GM19328 (cell line): Measurements from ENCODE around the gene NKD1.
A peak's percentile ranks its signal among the peaks of the same experiment; 100 is the strongest.

Source experiments
- ATAC-seq: cut with Tn5 transposase; IDR thresholded peaks from one replicate; pipeline ENCODE4 v1.9.1; 2021; ENCODE audit warnings: mild to moderate bottlenecking, moderate library complexity; ENCODE audit not compliant: unreplicated experiment

Gene NKD1

GRCh38 chr16:50669741-50670140 lies 121.5 kb downstream of the NKD1 start:
- no peak for ATAC-seq

- ATAC-seq = no peak
These were observed 122.3 kb downstream of the NKD1 start for GRCh38 chr16:50670476-50670875.

GRCh38 chr16:50671644-50672260 lies 123.6 kb downstream of the NKD1 start:
- ATAC-seq = no peak

GRCh38 chr16:50673496-50674275 lies 125.5 kb downstream of the NKD1 start:
- ATAC-seq = no peak

GRCh38 chr16:50674831-50675230 lies 126.6 kb downstream of the NKD1 start:
- no peak for ATAC-seq

- no peak for ATAC-seq
These were observed 127.8 kb downstream of the NKD1 start for GRCh38 chr16:50675686-50676610.

GRCh38 chr16:50676684-50677225 lies 128.6 kb downstream of the NKD1 start:
- no peak for ATAC-seq

GRCh38 chr16:50677351-50677750 lies 129.2 kb downstream of the NKD1 start:
- ATAC-seq = no peak

GRCh38 chr16:50678531-50678930 lies 130.3 kb downstream of the NKD1 start:
- ATAC-seq = no peak

GRCh38 chr16:50679266-50679665 lies 131.1 kb downstream of the NKD1 start:
- ATAC-seq = no peak

GRCh38 chr16:50679676-50680555 lies 131.7 kb downstream of the NKD1 start:
- ATAC-seq = no peak

GRCh38 chr16:50680556-50680893 lies 132.3 kb downstream of the NKD1 start:
- ATAC-seq = no peak

GRCh38 chr16:50681021-50681885 lies 133.1 kb downstream of the NKD1 start, which contains the start of gene SNX20:
TSS of gene SNX20 (minus strand) at chr16:50681312. CDS start at chr16:50677526, 3,786 bp downstream.
- ATAC-seq = no peak

GRCh38 chr16:50683689-50684374 lies 135.6 kb downstream of the NKD1 start:
- peak; percentile 46 for ATAC-seq

- ATAC-seq = no peak
These were observed 136.7 kb downstream of the NKD1 start for GRCh38 chr16:50684823-50685461.

- no peak for ATAC-seq
These were observed 137.4 kb downstream of the NKD1 start for GRCh38 chr16:50685462-50686063.

- ATAC-seq = no peak
These were observed 139.9 kb downstream of the NKD1 start for GRCh38 chr16:50688083-50688482.

- ATAC-seq = no peak
These were observed 140.7 kb downstream of the NKD1 start for GRCh38 chr16:50688867-50689266.
